Stimulated activated CD8-positive, alpha-beta memory T cell treated with anti-CD3 and anti-CD28 coated beads, Interleukin-15, amount 100 ng/mL, for 4 hours (primary cell): ENCODE data around the gene RHBDF1.

Experiments used
- DNase-seq, 2 donors: peaks; one replicate each; pipeline ENCODE4 v3.0.0-alpha.2; 2020; ENCODE audit warnings: low read depth in 2 of 2

RHBDF1 gene

GRCh38 chr16:92431-93339, 20.3 kb upstream of the RHBDF1 start:
- no peak for DNase-seq

- no peak for DNase-seq
These were observed 19.1 kb upstream of the RHBDF1 start for GRCh38 chr16:91484-91883.

- no peak for DNase-seq
These were observed 17.2 kb upstream of the RHBDF1 start for GRCh38 chr16:89391-90302.

- no peak for DNase-seq
These were observed 16.2 kb upstream of the RHBDF1 start for GRCh38 chr16:88613-89012.

GRCh38 chr16:86483-86952, 14.1 kb upstream of the RHBDF1 start:
- DNase-seq, result no peak

- DNase-seq, result no peak
These were observed 13.4 kb upstream of the RHBDF1 start for GRCh38 chr16:85865-86264.

- DNase-seq, result no peak
These were observed 13.0 kb upstream of the RHBDF1 start for GRCh38 chr16:85407-85782.

- DNase-seq, result peak; percentile 41 to 50
These were observed 12.4 kb upstream of the RHBDF1 start for GRCh38 chr16:84718-85406.

- DNase-seq, result no peak
These were observed 11.6 kb upstream of the RHBDF1 start for GRCh38 chr16:83781-84615.

- DNase-seq, result no peak
These were observed 10.7 kb upstream of the RHBDF1 start for GRCh38 chr16:83060-83603.

GRCh38 chr16:79151-80054, 7.0 kb upstream of the RHBDF1 start:
- no peak for DNase-seq

GRCh38 chr16:78444-79150, 6.2 kb upstream of the RHBDF1 start:
- no peak for DNase-seq

GRCh38 chr16:77807-78443, 5.5 kb upstream of the RHBDF1 start, which contains the start of gene MPG:
MPG (plus strand) TSS chr16:78225; CDS start chr16:78310, 85 bp downstream.
- DNase-seq, result peak; percentile 64 to 69

GRCh38 chr16:77273-77806, 4.9 kb upstream of the RHBDF1 start:
- DNase-seq, result no peak

- DNase-seq, result no peak
These were observed 4.3 kb upstream of the RHBDF1 start for GRCh38 chr16:76535-77272.

GRCh38 chr16:75580-76501, 3.4 kb upstream of the RHBDF1 start:
- no peak for DNase-seq
